ENCODE measurements around the gene USP25.

Gene USP25, protein sequence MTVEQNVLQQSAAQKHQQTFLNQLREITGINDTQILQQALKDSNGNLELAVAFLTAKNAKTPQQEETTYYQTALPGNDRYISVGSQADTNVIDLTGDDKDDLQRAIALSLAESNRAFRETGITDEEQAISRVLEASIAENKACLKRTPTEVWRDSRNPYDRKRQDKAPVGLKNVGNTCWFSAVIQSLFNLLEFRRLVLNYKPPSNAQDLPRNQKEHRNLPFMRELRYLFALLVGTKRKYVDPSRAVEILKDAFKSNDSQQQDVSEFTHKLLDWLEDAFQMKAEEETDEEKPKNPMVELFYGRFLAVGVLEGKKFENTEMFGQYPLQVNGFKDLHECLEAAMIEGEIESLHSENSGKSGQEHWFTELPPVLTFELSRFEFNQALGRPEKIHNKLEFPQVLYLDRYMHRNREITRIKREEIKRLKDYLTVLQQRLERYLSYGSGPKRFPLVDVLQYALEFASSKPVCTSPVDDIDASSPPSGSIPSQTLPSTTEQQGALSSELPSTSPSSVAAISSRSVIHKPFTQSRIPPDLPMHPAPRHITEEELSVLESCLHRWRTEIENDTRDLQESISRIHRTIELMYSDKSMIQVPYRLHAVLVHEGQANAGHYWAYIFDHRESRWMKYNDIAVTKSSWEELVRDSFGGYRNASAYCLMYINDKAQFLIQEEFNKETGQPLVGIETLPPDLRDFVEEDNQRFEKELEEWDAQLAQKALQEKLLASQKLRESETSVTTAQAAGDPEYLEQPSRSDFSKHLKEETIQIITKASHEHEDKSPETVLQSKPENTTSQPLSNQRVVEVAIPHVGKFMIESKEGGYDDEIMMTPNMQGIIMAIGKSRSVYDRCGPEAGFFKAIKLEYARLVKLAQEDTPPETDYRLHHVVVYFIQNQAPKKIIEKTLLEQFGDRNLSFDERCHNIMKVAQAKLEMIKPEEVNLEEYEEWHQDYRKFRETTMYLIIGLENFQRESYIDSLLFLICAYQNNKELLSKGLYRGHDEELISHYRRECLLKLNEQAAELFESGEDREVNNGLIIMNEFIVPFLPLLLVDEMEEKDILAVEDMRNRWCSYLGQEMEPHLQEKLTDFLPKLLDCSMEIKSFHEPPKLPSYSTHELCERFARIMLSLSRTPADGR

DNA sequence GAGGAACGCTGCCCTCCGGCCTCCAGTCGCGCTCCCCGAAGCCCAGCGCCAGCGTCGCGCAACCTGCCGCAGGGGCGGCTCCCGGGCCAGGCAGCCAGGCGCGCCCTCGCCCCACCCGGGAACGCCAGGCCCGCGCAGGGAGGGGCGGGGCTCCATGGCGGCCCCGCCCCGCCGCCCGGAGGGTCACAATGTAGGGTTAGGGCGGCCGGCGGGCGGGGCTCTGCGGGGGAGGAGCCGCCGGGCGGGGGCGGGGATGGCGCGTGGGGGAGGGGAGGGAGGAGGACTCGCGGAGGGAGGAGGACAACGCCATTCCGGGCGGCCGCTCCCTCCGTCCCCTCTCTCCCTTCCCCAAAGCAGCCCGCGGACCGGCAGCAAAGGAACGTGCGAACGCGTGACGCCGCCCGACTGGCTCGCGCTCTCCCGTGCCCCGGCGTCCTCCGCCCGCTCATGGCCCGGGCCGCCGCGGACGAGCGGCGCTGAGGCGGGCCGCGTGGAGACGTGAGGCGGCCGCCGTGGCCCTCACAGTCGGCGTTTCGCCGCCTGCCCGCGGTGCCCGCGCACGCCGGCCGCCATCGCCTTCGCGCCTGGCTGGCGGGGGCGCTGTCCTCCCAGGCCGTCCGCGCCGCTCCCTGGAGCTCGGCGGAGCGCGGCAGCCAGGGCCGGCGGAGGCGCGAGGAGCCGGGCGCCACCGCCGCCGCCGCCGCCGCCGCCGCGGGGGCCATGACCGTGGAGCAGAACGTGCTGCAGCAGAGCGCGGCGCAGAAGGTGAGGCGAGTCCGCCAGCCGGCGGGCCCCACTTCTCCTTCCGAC lies at the start of gene USP25:
TSS of gene USP25 (plus strand) at position 309 of the 810 bp plus-strand sequence. CDS start at position 721, 412 bp downstream.
- Histone ChIP-seq H3K4me2 (peak within 1 kb of the TSS; percentile 81 to 100 (median 89)), H3K9ac (peak within 1 kb of the TSS; percentile 95 to 98 (median 96)), H3K27ac (peak within 1 kb of the TSS; percentile 92 to 98 (median 96)), H3K9me3 (replicated peaks in 1 of 11) (peaks cover 0 to 10% (median 2%) of the 10 kb centered on the region in 11 experiments; a peak in 10 of 22 replicates), H3K4me3 (peak within 1 kb of the TSS; percentile 74 to 98 (median 92)), H3K27me3 (no peaks in the 10 kb centered on the region; a peak in 1 of 22 replicates), H3K4me1 (peaks cover 3 to 27% (median 15%) of the 10 kb centered on the region in 10 experiments), H4K20me1 (peaks cover 3 to 41% (median 25%) of the 10 kb centered on the region in 11 experiments; a peak in 16 of 22 replicates), H3K36me3 (peaks cover 0 to 18% (median 2%) of the 10 kb centered on the region in 11 experiments; a peak in 7 of 22 replicates)
- TF ChIP-seq Cebpa-rat (IDR thresholded peaks at IDR 0.05): no peak

DNA sequence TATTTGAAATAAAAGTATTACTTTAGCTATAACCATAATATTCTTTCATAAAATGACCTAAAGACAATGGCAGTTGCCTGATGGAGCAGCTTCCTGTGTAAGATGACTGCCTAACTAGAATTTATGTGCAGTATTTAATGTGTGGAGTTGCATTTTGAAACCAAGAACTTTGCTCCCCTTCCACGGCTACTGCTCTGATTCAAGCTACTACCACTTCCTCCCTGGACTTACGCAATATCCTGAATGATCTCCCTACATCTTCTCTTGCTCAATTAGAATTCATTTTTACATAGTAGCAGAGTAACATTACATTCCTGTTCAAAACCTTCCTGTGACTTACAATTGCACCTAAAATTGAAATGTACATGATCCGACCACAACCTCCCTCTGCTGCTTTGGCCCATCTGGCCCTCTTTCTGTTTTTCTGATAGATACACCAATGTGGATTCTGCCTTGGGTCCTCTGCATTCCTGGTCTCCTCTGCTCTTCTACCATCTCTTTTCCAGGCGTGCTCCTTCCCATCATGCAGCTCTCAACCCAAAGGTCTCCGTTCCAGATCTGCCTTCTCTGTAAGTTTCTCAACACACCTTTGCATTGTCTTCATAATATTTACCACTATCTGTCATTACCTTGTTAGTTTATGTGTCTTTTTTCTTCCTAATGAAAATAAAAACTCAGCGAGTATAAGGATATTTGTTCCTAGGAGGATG lies 47.4 kb upstream of the USP25 start:
- Histone ChIP-seq H3K27me3 (no peaks in the 10 kb centered on the region), H3K9ac (peak overlapping the region in 8 of 11 experiments; percentile 30 to 74 (median 56); a peak in 13 of 22 replicates), H3K27ac (peak overlapping the region; percentile 48 to 91 (median 80); a peak in 21 of 22 replicates), H3K4me3 (peak overlapping the region in 3 of 10 experiments; percentile 2 to 39 (median 29); a peak in 3 of 20 replicates), H3K4me2 (peak overlapping the region; percentile 24 to 85 (median 67); a peak in 20 of 22 replicates), H3K4me1 (peaks cover 5 to 65% (median 35%) of the 10 kb centered on the region in 10 experiments; a peak in 17 of 20 replicates), H3K36me3 (no peaks in the 10 kb centered on the region), H4K20me1 (no peaks in the 10 kb centered on the region), H3K9me3 (replicated peaks in 1 of 11) (peaks cover 0 to 27% (median 4%) of the 10 kb centered on the region in 11 experiments; a peak in 5 of 22 replicates)
- TF ChIP-seq Cebpa-rat (IDR thresholded peaks at IDR 0.05): peak; percentile 52 to 96 (median 91); a peak in 20 of 22 replicates

GRCh38 chr21:15682977-15683376 lies 46.8 kb upstream of the USP25 start:
- no peaks in the 10 kb centered on the region for H3K36me3 ChIP-seq
- peaks cover 5 to 71% (median 36%) of the 10 kb centered on the region in 10 experiments; a peak in 17 of 20 replicates for H3K4me1 ChIP-seq
- TF ChIP-seq Cebpa-rat (IDR thresholded peaks at IDR 0.05): no peak
- no peaks in the 10 kb centered on the region for H3K27me3 ChIP-seq
- peak overlapping the region in 4 of 11 experiments; percentile 32 to 74 (median 64); a peak in 6 of 22 replicates for H3K9ac ChIP-seq
- no peaks in the 10 kb centered on the region for H4K20me1 ChIP-seq
- peak overlapping the region; percentile 48 to 91 (median 80); a peak in 19 of 22 replicates for H3K27ac ChIP-seq
- H3K4me2 ChIP-seq: peak overlapping the region in 8 of 11 experiments; percentile 4 to 85 (median 70); a peak in 16 of 22 replicates
- H3K9me3 ChIP-seq (replicated peaks in 1 of 11): peaks cover 0 to 27% (median 4%) of the 10 kb centered on the region in 11 experiments; a peak in 5 of 22 replicates
- no peak overlapping the region; a peak in 2 of 20 replicates for H3K4me3 ChIP-seq

DNA sequence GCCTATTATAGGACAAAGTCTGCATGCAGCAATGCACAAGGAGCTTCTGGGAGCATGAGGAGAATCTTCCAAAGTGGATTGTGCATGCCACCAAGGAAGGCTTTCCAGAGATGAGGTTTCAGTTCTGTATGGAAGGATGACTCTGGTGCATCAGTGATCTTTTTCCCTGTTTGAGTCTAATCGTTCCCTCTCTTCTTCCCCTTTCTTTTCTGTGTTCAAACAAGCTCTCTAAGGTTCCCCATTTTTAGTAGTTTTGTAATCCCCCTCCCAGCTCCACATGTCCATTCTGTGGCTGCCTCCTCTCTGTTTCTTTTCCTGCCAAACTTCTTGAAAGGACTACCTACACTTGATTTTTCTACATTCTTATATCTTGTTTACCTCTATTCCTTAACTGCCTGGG lies 43.3 kb upstream of the USP25 start:
- H3K9me3 ChIP-seq (replicated peaks in 1 of 11): peaks cover 0 to 23% (median 3%) of the 10 kb centered on the region in 11 experiments; a peak in 5 of 22 replicates
- peak overlapping the region in 7 of 11 experiments; percentile 33 to 79 (median 69); a peak in 11 of 22 replicates for H3K27ac ChIP-seq
- peak overlapping the region in 3 of 11 experiments; percentile 40 to 62 (median 55); a peak in 5 of 22 replicates for H3K9ac ChIP-seq
- no peaks in the 10 kb centered on the region for H3K36me3 ChIP-seq
- peak overlapping the region in 6 of 11 experiments; percentile 39 to 85 (median 68); a peak in 13 of 22 replicates for H3K4me2 ChIP-seq
- H3K27me3 ChIP-seq: no peaks in the 10 kb centered on the region
- peaks cover 5 to 66% (median 38%) of the 10 kb centered on the region in 10 experiments; a peak in 17 of 20 replicates for H3K4me1 ChIP-seq
- H4K20me1 ChIP-seq: no peaks in the 10 kb centered on the region
- no peak for TF ChIP-seq Cebpa-rat (IDR thresholded peaks at IDR 0.05)
- peak overlapping the region in 2 of 10 experiments; percentile 10 to 19; a peak in 2 of 20 replicates for H3K4me3 ChIP-seq

- TF ChIP-seq Cebpa-rat (IDR thresholded peaks at IDR 0.05): no peak
- Histone ChIP-seq H3K36me3 (no peaks in the 10 kb centered on the region), H3K4me3 (peak overlapping the region in 1 of 10 experiments; percentile 19; a peak in 1 of 20 replicates), H3K27me3 (no peaks in the 10 kb centered on the region), H3K9ac (peak overlapping the region in 3 of 11 experiments; percentile 40 to 62 (median 55); a peak in 4 of 22 replicates), H3K4me2 (peak overlapping the region in 6 of 11 experiments; percentile 39 to 85 (median 68); a peak in 13 of 22 replicates), H3K9me3 (replicated peaks in 1 of 11) (peaks cover 0 to 21% (median 3%) of the 10 kb centered on the region in 11 experiments; a peak in 5 of 22 replicates), H3K27ac (peak overlapping the region in 6 of 11 experiments; percentile 56 to 79 (median 69); a peak in 10 of 22 replicates), H4K20me1 (no peaks in the 10 kb centered on the region), H3K4me1 (peaks cover 4 to 59% (median 31%) of the 10 kb centered on the region in 10 experiments; a peak in 17 of 20 replicates)
Measured at GRCh38 chr21:15687208-15687607, 42.6 kb upstream of the USP25 start.

DNA sequence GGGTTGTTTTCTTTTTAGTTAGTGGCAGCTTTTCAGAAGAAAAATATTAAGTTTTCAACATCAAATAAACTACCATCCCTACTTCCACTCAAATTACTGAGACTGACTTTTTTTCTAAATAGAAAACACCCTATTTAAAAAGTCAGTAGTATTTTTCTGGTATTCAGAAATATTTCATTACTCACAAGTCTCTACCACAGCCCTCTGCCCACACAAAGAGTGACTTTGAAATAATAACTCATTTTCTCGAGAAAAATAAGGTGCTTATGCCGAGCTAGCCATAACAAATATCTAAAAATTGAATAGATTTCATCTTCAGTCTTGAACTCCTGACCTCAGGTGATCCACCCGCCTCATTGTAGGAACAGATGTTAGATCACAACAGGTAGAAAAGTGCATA lies 41.8 kb upstream of the USP25 start:
- TF ChIP-seq Cebpa-rat (IDR thresholded peaks at IDR 0.05): no peak
- no peaks in the 10 kb centered on the region for H4K20me1 ChIP-seq
- no peaks in the 10 kb centered on the region for H3K27me3 ChIP-seq
- peaks cover 0 to 51% (median 24%) of the 10 kb centered on the region in 10 experiments; a peak in 13 of 20 replicates for H3K4me1 ChIP-seq
- H3K9ac ChIP-seq: no peak overlapping the region
- 0 out of 22 replicates have a peak overlapping the region, but pooled peaks of 1 of the 11 experiments have one; percentile 85 for H3K4me2 ChIP-seq
- no peaks in the 10 kb centered on the region for H3K36me3 ChIP-seq
- no peak overlapping the region for H3K27ac ChIP-seq
- H3K4me3 ChIP-seq: no peak overlapping the region
- peaks cover 0 to 17% (median 0%) of the 10 kb centered on the region in 11 experiments; a peak in 4 of 22 replicates for H3K9me3 ChIP-seq (replicated peaks in 1 of 11)

Data from BLaER1 treated with 17β-estradiol and CSF1 and Interleukin-3, amounts not matched to agents 10 nM and 100 nM (cell line).